ENCODE results near the gene ARHGAP8. TPM values are rescaled to one million over a fixed set of nuclear protein-coding genes. Genes with fewer than 3 reads are reported as not detected.
"Not testable (repeated sequence)": the region's sequence is repeated elsewhere in the genome, so short reads cannot be mapped to it uniquely, and the experiment has no call there.

ARHGAP8 gene
- total RNA-seq, 1 donor from 2014 or later: 2.8 TPM

GRCh38 chr22:44848296-44848741 is 95.9 kb downstream of the ARHGAP8 start:
- Histone ChIP-seq H3K27ac (ENCODE audit: low read depth, low read length) (no peak overlapping the region), H3K4me1 (ENCODE audit: insufficient read depth, low read length) (no peaks in the 10 kb centered on the region), H4K20me1 (ENCODE audit: insufficient read depth, low read length) (no peaks in the 10 kb centered on the region), H3K36me3 (ENCODE audit: insufficient read depth, low read length) (no peaks in the 10 kb centered on the region), H3K9me3 (ENCODE audit: insufficient read depth, low read depth, low read length) (no peaks in the 10 kb centered on the region), H3K27me3 (ENCODE audit: insufficient read depth, low read length) (no peaks in the 10 kb centered on the region), H3K9ac (ENCODE audit: low read length) (no peak overlapping the region), H3K79me2 (ENCODE audit: insufficient read depth, low read length) (no peaks in the 10 kb centered on the region), H3K4me2 (ENCODE audit: low read length) (no peak overlapping the region), H3K4me3 (ENCODE audit: insufficient read depth, low read depth, low read length) (no peak overlapping the region), H2AFZ (ENCODE audit: low read depth, low read length) (no peak overlapping the region)
- Mint-ChIP-seq H3K27me3 (ENCODE audit: low read depth, unreplicated experiment) (peaks cover 6% of the 10 kb centered on the region), H3K36me3 (ENCODE audit: low read depth, unreplicated experiment) (no peaks in the 10 kb centered on the region), H3K9me3 (ENCODE audit: unreplicated experiment) (peaks cover 5% of the 10 kb centered on the region), H3K27ac (ENCODE audit: unreplicated experiment) (no peak overlapping the region), H3K4me3 (ENCODE audit: unreplicated experiment) (no peak overlapping the region), H3K4me1 (ENCODE audit: low read depth, unreplicated experiment) (no peaks in the 10 kb centered on the region)
- no peak for TF ChIP-seq CTCF (IDR thresholded peaks at IDR 0.05; ENCODE audit: insufficient read depth, low read depth, low read length)
- TF ChIP-seq EZH2 (IDR thresholded peaks at IDR 0.05; ENCODE audit: insufficient read depth, low read length): no peak
- DNase-seq (ENCODE audit: low read depth): no peak
- no peak for FAIRE-seq

GRCh38 chr22:44848791-44849420 is 96.5 kb downstream of the ARHGAP8 start:
- Histone ChIP-seq H3K36me3 (ENCODE audit: insufficient read depth, low read length) (no peaks in the 10 kb centered on the region), H3K27me3 (ENCODE audit: insufficient read depth, low read length) (no peaks in the 10 kb centered on the region), H2AFZ (ENCODE audit: low read depth, low read length) (no peak overlapping the region), H3K79me2 (ENCODE audit: insufficient read depth, low read length) (no peaks in the 10 kb centered on the region), H3K27ac (ENCODE audit: low read depth, low read length) (no peak overlapping the region), H3K4me1 (ENCODE audit: insufficient read depth, low read length) (no peaks in the 10 kb centered on the region), H3K9me3 (ENCODE audit: insufficient read depth, low read depth, low read length) (no peaks in the 10 kb centered on the region), H3K9ac (ENCODE audit: low read length) (no peak overlapping the region), H3K4me3 (ENCODE audit: insufficient read depth, low read depth, low read length) (no peak overlapping the region), H3K4me2 (ENCODE audit: low read length) (no peak overlapping the region), H4K20me1 (ENCODE audit: insufficient read depth, low read length) (no peaks in the 10 kb centered on the region)
- H3K27ac Mint-ChIP-seq (ENCODE audit: unreplicated experiment): no peak overlapping the region
- H3K27me3 Mint-ChIP-seq (ENCODE audit: low read depth, unreplicated experiment): peaks cover 6% of the 10 kb centered on the region
- no peak for TF ChIP-seq EZH2 (IDR thresholded peaks at IDR 0.05; ENCODE audit: insufficient read depth, low read length)
- TF ChIP-seq CTCF (IDR thresholded peaks at IDR 0.05; ENCODE audit: insufficient read depth, low read depth, low read length): no peak
- no peaks in the 10 kb centered on the region for H3K4me1 Mint-ChIP-seq (ENCODE audit: low read depth, unreplicated experiment)
- H3K9me3 Mint-ChIP-seq (ENCODE audit: unreplicated experiment): peaks cover 5% of the 10 kb centered on the region
- no peak overlapping the region for H3K4me3 Mint-ChIP-seq (ENCODE audit: unreplicated experiment)
- DNase-seq (ENCODE audit: low read depth) (no peak), FAIRE-seq (no peak)
- no peaks in the 10 kb centered on the region for H3K36me3 Mint-ChIP-seq (ENCODE audit: low read depth, unreplicated experiment)

- Histone ChIP-seq H3K27me3 (ENCODE audit: insufficient read depth, low read length) (no peaks in the 10 kb centered on the region), H3K27ac (ENCODE audit: low read depth, low read length) (no peak overlapping the region), H3K4me3 (ENCODE audit: insufficient read depth, low read depth, low read length) (no peak overlapping the region), H4K20me1 (ENCODE audit: insufficient read depth, low read length) (no peaks in the 10 kb centered on the region), H3K4me1 (ENCODE audit: insufficient read depth, low read length) (no peaks in the 10 kb centered on the region), H3K9me3 (ENCODE audit: insufficient read depth, low read depth, low read length) (no peaks in the 10 kb centered on the region), H3K79me2 (ENCODE audit: insufficient read depth, low read length) (no peaks in the 10 kb centered on the region), H2AFZ (ENCODE audit: low read depth, low read length) (no peak overlapping the region), H3K36me3 (ENCODE audit: insufficient read depth, low read length) (no peaks in the 10 kb centered on the region), H3K4me2 (ENCODE audit: low read length) (no peak overlapping the region), H3K9ac (ENCODE audit: low read length) (no peak overlapping the region)
- TF ChIP-seq EZH2 (IDR thresholded peaks at IDR 0.05; ENCODE audit: insufficient read depth, low read length) (no peak), CTCF (IDR thresholded peaks at IDR 0.05; ENCODE audit: insufficient read depth, low read depth, low read length) (no peak)
- DNase-seq (ENCODE audit: low read depth) (no peak), FAIRE-seq (no peak)
- Mint-ChIP-seq H3K4me3 (ENCODE audit: unreplicated experiment) (no peak overlapping the region), H3K4me1 (ENCODE audit: low read depth, unreplicated experiment) (no peaks in the 10 kb centered on the region), H3K9me3 (ENCODE audit: unreplicated experiment) (no peaks in the 10 kb centered on the region), H3K27me3 (ENCODE audit: low read depth, unreplicated experiment) (peaks cover 3% of the 10 kb centered on the region), H3K36me3 (ENCODE audit: low read depth, unreplicated experiment) (no peaks in the 10 kb centered on the region), H3K27ac (ENCODE audit: unreplicated experiment) (no peak overlapping the region)
These were observed 98.6 kb downstream of the ARHGAP8 start for GRCh38 chr22:44850946-44851345.

- not testable (repeated sequence) for H2AFZ ChIP-seq (ENCODE audit: low read depth, low read length); DNase-seq (ENCODE audit: low read depth); H3K36me3 Mint-ChIP-seq (ENCODE audit: low read depth, unreplicated experiment); H3K79me2 ChIP-seq (ENCODE audit: insufficient read depth, low read length); H3K27me3 ChIP-seq (ENCODE audit: insufficient read depth, low read length); H3K27ac ChIP-seq (ENCODE audit: low read depth, low read length); H3K9me3 ChIP-seq (ENCODE audit: insufficient read depth, low read depth, low read length); H3K4me2 ChIP-seq (ENCODE audit: low read length); H3K27me3 Mint-ChIP-seq (ENCODE audit: low read depth, unreplicated experiment); H3K36me3 ChIP-seq (ENCODE audit: insufficient read depth, low read length); FAIRE-seq; H3K4me1 Mint-ChIP-seq (ENCODE audit: low read depth, unreplicated experiment); H3K9ac ChIP-seq (ENCODE audit: low read length); H3K4me3 ChIP-seq (ENCODE audit: insufficient read depth, low read depth, low read length); H4K20me1 ChIP-seq (ENCODE audit: insufficient read depth, low read length); H3K4me3 Mint-ChIP-seq (ENCODE audit: unreplicated experiment); H3K9me3 Mint-ChIP-seq (ENCODE audit: unreplicated experiment); H3K27ac Mint-ChIP-seq (ENCODE audit: unreplicated experiment); H3K4me1 ChIP-seq (ENCODE audit: insufficient read depth, low read length)
These were observed 102.3 kb downstream of the ARHGAP8 start for GRCh38 chr22:44854641-44855040.
